ENCODE measurements around the gene GGCX. TPM values are rescaled to one million over a fixed set of nuclear protein-coding genes. Genes with fewer than 3 reads are reported as not detected.

The GGCX gene
- total RNA-seq, 4 donors from 2014 or later = 15.8 to 37.1 (median 25.8) TPM

GRCh38 chr2:85538507-85539360, 22.6 kb downstream of the GGCX start, which contains the start of gene MAT2A:
MAT2A (plus strand) TSS chr2:85539168; CDS start chr2:85539288, 120 bp downstream.
- H3K4me3 ChIP-seq (ENCODE audit: low read depth, poor library complexity, severe bottlenecking) = peak within 1 kb of the TSS; percentile 88
- 0% methylated on average over 39 to 92 of the region's 92 CpGs for WGBS, 2 donors
- DNase-seq (ENCODE audit: low spot score in 2 of 2) = peak; percentile 89 to 99
- TF ChIP-seq POLR2A (IDR thresholded peaks at IDR 0.05) = peak in 1 of 2 donors; percentile 96
- TF ChIP-seq, protein P1, sequence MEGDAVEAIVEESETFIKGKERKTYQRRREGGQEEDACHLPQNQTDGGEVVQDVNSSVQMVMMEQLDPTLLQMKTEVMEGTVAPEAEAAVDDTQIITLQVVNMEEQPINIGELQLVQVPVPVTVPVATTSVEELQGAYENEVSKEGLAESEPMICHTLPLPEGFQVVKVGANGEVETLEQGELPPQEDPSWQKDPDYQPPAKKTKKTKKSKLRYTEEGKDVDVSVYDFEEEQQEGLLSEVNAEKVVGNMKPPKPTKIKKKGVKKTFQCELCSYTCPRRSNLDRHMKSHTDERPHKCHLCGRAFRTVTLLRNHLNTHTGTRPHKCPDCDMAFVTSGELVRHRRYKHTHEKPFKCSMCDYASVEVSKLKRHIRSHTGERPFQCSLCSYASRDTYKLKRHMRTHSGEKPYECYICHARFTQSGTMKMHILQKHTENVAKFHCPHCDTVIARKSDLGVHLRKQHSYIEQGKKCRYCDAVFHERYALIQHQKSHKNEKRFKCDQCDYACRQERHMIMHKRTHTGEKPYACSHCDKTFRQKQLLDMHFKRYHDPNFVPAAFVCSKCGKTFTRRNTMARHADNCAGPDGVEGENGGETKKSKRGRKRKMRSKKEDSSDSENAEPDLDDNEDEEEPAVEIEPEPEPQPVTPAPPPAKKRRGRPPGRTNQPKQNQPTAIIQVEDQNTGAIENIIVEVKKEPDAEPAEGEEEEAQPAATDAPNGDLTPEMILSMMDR (IDR thresholded peaks at IDR 0.05) = peak in 1 of 3 donors; percentile 88
- intact Hi-C loops (cut with DNase I; ENCODE audit: low total_unique reads) = no loop called here

DNA sequence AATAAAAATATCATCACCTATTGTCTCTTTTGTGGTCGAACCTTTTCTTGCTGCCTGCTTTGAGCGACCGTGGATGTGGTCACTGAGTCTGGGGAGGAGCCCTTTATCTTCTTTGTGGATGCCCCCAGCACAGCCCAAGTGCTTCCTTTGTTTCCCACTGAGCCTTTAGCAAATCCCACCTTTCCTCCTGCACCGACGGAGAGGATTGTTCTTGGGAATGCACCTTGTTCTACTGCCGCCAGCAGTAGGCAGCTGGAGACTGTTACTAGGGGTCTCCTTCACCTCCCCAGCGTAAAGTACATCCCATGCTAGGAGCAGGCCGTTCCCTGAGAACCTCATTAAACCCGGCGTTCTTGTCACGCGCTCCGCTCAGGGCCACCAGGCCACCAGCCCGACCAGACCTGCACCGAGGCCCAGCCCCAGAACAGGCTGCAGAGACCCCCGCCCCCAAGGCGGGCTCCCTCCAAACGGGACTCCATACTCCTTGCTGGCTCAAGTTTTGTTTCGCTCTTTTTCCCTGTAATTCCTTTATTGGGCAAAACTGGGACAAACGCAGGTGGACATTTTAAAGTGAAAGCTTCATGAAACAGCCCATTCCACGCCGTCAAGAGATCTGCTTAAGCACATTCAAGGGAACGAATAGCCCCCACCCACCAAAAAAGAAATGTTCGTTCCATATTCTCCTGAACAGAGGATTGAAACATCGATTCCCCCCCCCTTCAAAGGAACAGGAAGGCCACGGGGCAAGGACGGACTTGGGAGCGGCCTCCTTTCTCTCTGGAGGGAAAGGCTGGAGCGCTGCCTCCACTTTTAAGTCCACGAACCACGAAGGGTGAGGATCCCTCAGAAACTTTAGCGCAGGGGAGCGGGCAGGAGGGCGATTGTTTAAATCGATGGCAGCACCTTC, 23.4 kb downstream of the GGCX start:
- WGBS, 2 donors = 1% methylated on average over 35 of the region's 35 CpGs
- DNase-seq (ENCODE audit: low spot score in 2 of 2) = peak; percentile 63 to 93
- peak overlapping the region; percentile 40 for H3K4me3 ChIP-seq (ENCODE audit: low read depth, poor library complexity, severe bottlenecking)
- intact Hi-C loops (cut with DNase I; ENCODE audit: low total_unique reads) = no loop called here
- TF ChIP-seq, protein P1 (IDR thresholded peaks at IDR 0.05) = no peak
- TF ChIP-seq POLR2A (IDR thresholded peaks at IDR 0.05) = no peak

- DNase-seq (ENCODE audit: low spot score in 2 of 2) = no peak
- H3K4me3 ChIP-seq (ENCODE audit: low read depth, poor library complexity, severe bottlenecking) = no peak overlapping the region
- WGBS, 2 donors = 76 to 78% methylated on average over 3 of the region's 3 CpGs
- no peak for TF ChIP-seq POLR2A (IDR thresholded peaks at IDR 0.05)
- TF ChIP-seq, protein P1 (IDR thresholded peaks at IDR 0.05) = no peak
- intact Hi-C loops (cut with DNase I; ENCODE audit: low total_unique reads) = no loop called here
These were observed 24.8 kb downstream of the GGCX start for GRCh38 chr2:85536479-85536878.

DNA sequence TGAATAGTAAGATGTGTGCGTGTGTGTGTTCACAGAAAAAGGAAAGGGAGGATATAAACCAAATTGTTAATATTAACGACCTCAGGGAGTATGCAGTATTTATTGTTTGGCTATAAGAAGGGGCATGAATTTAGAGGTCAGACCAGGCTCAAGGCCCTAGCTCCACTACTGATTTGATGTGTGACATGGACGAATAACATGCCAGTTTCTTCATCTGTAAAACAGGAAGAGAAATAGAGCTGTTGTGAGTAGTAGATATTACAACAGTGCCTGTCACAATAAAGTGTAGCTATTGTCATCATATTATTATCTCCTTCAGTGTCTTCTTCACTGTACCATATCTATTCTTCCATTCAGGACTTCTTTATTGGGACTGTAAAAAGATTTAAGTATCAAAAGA, 26.4 kb downstream of the GGCX start:
- H3K4me3 ChIP-seq (ENCODE audit: low read depth, poor library complexity, severe bottlenecking) = no peak overlapping the region
- no peak for TF ChIP-seq POLR2A (IDR thresholded peaks at IDR 0.05)
- TF ChIP-seq, protein P1 (IDR thresholded peaks at IDR 0.05) = no peak
- intact Hi-C loops (cut with DNase I; ENCODE audit: low total_unique reads) = no loop called here
- no peak for DNase-seq (ENCODE audit: low spot score in 2 of 2)
- 72 to 76% methylated on average over 3 of the region's 3 CpGs for WGBS, 2 donors

- 53 to 58% methylated on average over 3 of the region's 3 CpGs for WGBS, 2 donors
- intact Hi-C loops (cut with DNase I; ENCODE audit: low total_unique reads) = no loop called here
- DNase-seq (ENCODE audit: low spot score in 2 of 2) = no peak
- H3K4me3 ChIP-seq (ENCODE audit: low read depth, poor library complexity, severe bottlenecking) = no peak overlapping the region
- TF ChIP-seq, protein P1 (IDR thresholded peaks at IDR 0.05) = no peak
- no peak for TF ChIP-seq POLR2A (IDR thresholded peaks at IDR 0.05)
These were observed 27.2 kb downstream of the GGCX start for GRCh38 chr2:85534099-85534498.
